ENCODE measurements around the gene THSD4.

Gene THSD4

GRCh38 chr15:71784719-71785118, 669.4 kb downstream of the THSD4 start:
- Histone ChIP-seq H3K4me3 (ENCODE audit: low read depth in 1 of 2, low read length in 2 of 2) (no peak overlapping the region), H3K9ac (ENCODE audit: low read depth in 1 of 2, low read length in 2 of 2) (no peak overlapping the region), H3K27ac (ENCODE audit: low read depth, low read length) (no peak overlapping the region), H3K4me1 (ENCODE audit: control insufficient read depth in 1 of 2, insufficient read depth in 2 of 2, low read length in 2 of 2) (peaks cover 4 to 5% of the 10 kb centered on the region in 2 donors), H3K9me3 (ENCODE audit: control insufficient read depth in 1 of 2, low read length in 2 of 2) (no peaks in the 10 kb centered on the region), H3K36me3 (ENCODE audit: control insufficient read depth in 1 of 2, insufficient read depth in 2 of 2, low read length in 2 of 2) (no peaks in the 10 kb centered on the region), H3K27me3 (ENCODE audit: control insufficient read depth in 1 of 2, insufficient read depth in 2 of 2, low read length in 2 of 2) (no peaks in the 10 kb centered on the region)

- Histone ChIP-seq H3K27ac (ENCODE audit: low read depth, low read length) (no peak overlapping the region), H3K4me1 (ENCODE audit: control insufficient read depth in 1 of 2, insufficient read depth in 2 of 2, low read length in 2 of 2) (peaks cover 13 to 14% of the 10 kb centered on the region in 2 donors), H3K4me3 (ENCODE audit: low read depth in 1 of 2, low read length in 2 of 2) (no peak overlapping the region), H3K9ac (ENCODE audit: low read depth in 1 of 2, low read length in 2 of 2) (no peak overlapping the region), H3K27me3 (ENCODE audit: control insufficient read depth in 1 of 2, insufficient read depth in 2 of 2, low read length in 2 of 2) (no peaks in the 10 kb centered on the region), H3K9me3 (ENCODE audit: control insufficient read depth in 1 of 2, low read length in 2 of 2) (no peaks in the 10 kb centered on the region), H3K36me3 (ENCODE audit: control insufficient read depth in 1 of 2, insufficient read depth in 2 of 2, low read length in 2 of 2) (no peaks in the 10 kb centered on the region)
These were observed 670.7 kb downstream of the THSD4 start for GRCh38 chr15:71785996-71786395.

GRCh38 chr15:71786673-71787072, 671.4 kb downstream of the THSD4 start:
- Histone ChIP-seq H3K27ac (ENCODE audit: low read depth, low read length) (no peak overlapping the region), H3K4me3 (ENCODE audit: low read depth in 1 of 2, low read length in 2 of 2) (no peak overlapping the region), H3K9me3 (ENCODE audit: control insufficient read depth in 1 of 2, low read length in 2 of 2) (no peaks in the 10 kb centered on the region), H3K4me1 (ENCODE audit: control insufficient read depth in 1 of 2, insufficient read depth in 2 of 2, low read length in 2 of 2) (peaks cover 13 to 14% of the 10 kb centered on the region in 2 donors), H3K9ac (ENCODE audit: low read depth in 1 of 2, low read length in 2 of 2) (no peak overlapping the region), H3K36me3 (ENCODE audit: control insufficient read depth in 1 of 2, insufficient read depth in 2 of 2, low read length in 2 of 2) (no peaks in the 10 kb centered on the region), H3K27me3 (ENCODE audit: control insufficient read depth in 1 of 2, insufficient read depth in 2 of 2, low read length in 2 of 2) (no peaks in the 10 kb centered on the region)

GRCh38 chr15:71788646-71789579, 673.6 kb downstream of the THSD4 start:
- no peaks in the 10 kb centered on the region for H3K27me3 ChIP-seq (ENCODE audit: control insufficient read depth in 1 of 2, insufficient read depth in 2 of 2, low read length in 2 of 2)
- H3K4me1 ChIP-seq (ENCODE audit: control insufficient read depth in 1 of 2, insufficient read depth in 2 of 2, low read length in 2 of 2): peaks cover 13 to 14% of the 10 kb centered on the region in 2 donors
- H3K9ac ChIP-seq (ENCODE audit: low read depth in 1 of 2, low read length in 2 of 2): no peak overlapping the region
- no peak overlapping the region for H3K4me3 ChIP-seq (ENCODE audit: low read depth in 1 of 2, low read length in 2 of 2)
- no peaks in the 10 kb centered on the region for H3K36me3 ChIP-seq (ENCODE audit: control insufficient read depth in 1 of 2, insufficient read depth in 2 of 2, low read length in 2 of 2)
- H3K27ac ChIP-seq (ENCODE audit: low read depth, low read length): no peak overlapping the region
- no peaks in the 10 kb centered on the region for H3K9me3 ChIP-seq (ENCODE audit: control insufficient read depth in 1 of 2, low read length in 2 of 2)

- H3K4me3 ChIP-seq (ENCODE audit: low read depth in 1 of 2, low read length in 2 of 2): no peak overlapping the region
- H3K9me3 ChIP-seq (ENCODE audit: control insufficient read depth in 1 of 2, low read length in 2 of 2): no peaks in the 10 kb centered on the region
- H3K27me3 ChIP-seq (ENCODE audit: control insufficient read depth in 1 of 2, insufficient read depth in 2 of 2, low read length in 2 of 2): no peaks in the 10 kb centered on the region
- H3K9ac ChIP-seq (ENCODE audit: low read depth in 1 of 2, low read length in 2 of 2): no peak overlapping the region
- H3K27ac ChIP-seq (ENCODE audit: low read depth, low read length): no peak overlapping the region
- no peaks in the 10 kb centered on the region for H3K36me3 ChIP-seq (ENCODE audit: control insufficient read depth in 1 of 2, insufficient read depth in 2 of 2, low read length in 2 of 2)
- H3K4me1 ChIP-seq (ENCODE audit: control insufficient read depth in 1 of 2, insufficient read depth in 2 of 2, low read length in 2 of 2): peaks cover 13 to 14% of the 10 kb centered on the region in 2 donors
These were observed 674.3 kb downstream of the THSD4 start for GRCh38 chr15:71789616-71790015.

GRCh38 chr15:71790081-71790480, 674.8 kb downstream of the THSD4 start:
- no peak overlapping the region for H3K9ac ChIP-seq (ENCODE audit: low read depth in 1 of 2, low read length in 2 of 2)
- no peak overlapping the region for H3K27ac ChIP-seq (ENCODE audit: low read depth, low read length)
- peaks cover 13 to 14% of the 10 kb centered on the region in 2 donors for H3K4me1 ChIP-seq (ENCODE audit: control insufficient read depth in 1 of 2, insufficient read depth in 2 of 2, low read length in 2 of 2)
- H3K36me3 ChIP-seq (ENCODE audit: control insufficient read depth in 1 of 2, insufficient read depth in 2 of 2, low read length in 2 of 2): no peaks in the 10 kb centered on the region
- H3K27me3 ChIP-seq (ENCODE audit: control insufficient read depth in 1 of 2, insufficient read depth in 2 of 2, low read length in 2 of 2): no peaks in the 10 kb centered on the region
- no peak overlapping the region for H3K4me3 ChIP-seq (ENCODE audit: low read depth in 1 of 2, low read length in 2 of 2)
- no peaks in the 10 kb centered on the region for H3K9me3 ChIP-seq (ENCODE audit: control insufficient read depth in 1 of 2, low read length in 2 of 2)

- Histone ChIP-seq H3K36me3 (ENCODE audit: control insufficient read depth in 1 of 2, insufficient read depth in 2 of 2, low read length in 2 of 2) (no peaks in the 10 kb centered on the region), H3K4me1 (ENCODE audit: control insufficient read depth in 1 of 2, insufficient read depth in 2 of 2, low read length in 2 of 2) (peaks cover 13 to 14% of the 10 kb centered on the region in 2 donors), H3K27me3 (ENCODE audit: control insufficient read depth in 1 of 2, insufficient read depth in 2 of 2, low read length in 2 of 2) (no peaks in the 10 kb centered on the region), H3K9ac (ENCODE audit: low read depth in 1 of 2, low read length in 2 of 2) (no peak overlapping the region), H3K9me3 (ENCODE audit: control insufficient read depth in 1 of 2, low read length in 2 of 2) (no peaks in the 10 kb centered on the region), H3K4me3 (ENCODE audit: low read depth in 1 of 2, low read length in 2 of 2) (no peak overlapping the region), H3K27ac (ENCODE audit: low read depth, low read length) (no peak overlapping the region)
These were observed 676.7 kb downstream of the THSD4 start for GRCh38 chr15:71791975-71792374.

GRCh38 chr15:71792521-71792920, 677.2 kb downstream of the THSD4 start:
- Histone ChIP-seq H3K4me1 (ENCODE audit: control insufficient read depth in 1 of 2, insufficient read depth in 2 of 2, low read length in 2 of 2) (peaks cover 13 to 14% of the 10 kb centered on the region in 2 donors), H3K4me3 (ENCODE audit: low read depth in 1 of 2, low read length in 2 of 2) (no peak overlapping the region), H3K9ac (ENCODE audit: low read depth in 1 of 2, low read length in 2 of 2) (no peak overlapping the region), H3K9me3 (ENCODE audit: control insufficient read depth in 1 of 2, low read length in 2 of 2) (no peaks in the 10 kb centered on the region), H3K36me3 (ENCODE audit: control insufficient read depth in 1 of 2, insufficient read depth in 2 of 2, low read length in 2 of 2) (no peaks in the 10 kb centered on the region), H3K27ac (ENCODE audit: low read depth, low read length) (no peak overlapping the region), H3K27me3 (ENCODE audit: control insufficient read depth in 1 of 2, insufficient read depth in 2 of 2, low read length in 2 of 2) (no peaks in the 10 kb centered on the region)

- Histone ChIP-seq H3K27me3 (ENCODE audit: control insufficient read depth in 1 of 2, insufficient read depth in 2 of 2, low read length in 2 of 2) (no peaks in the 10 kb centered on the region), H3K4me1 (ENCODE audit: control insufficient read depth in 1 of 2, insufficient read depth in 2 of 2, low read length in 2 of 2) (no peaks in the 10 kb centered on the region), H3K9ac (ENCODE audit: low read depth in 1 of 2, low read length in 2 of 2) (no peak overlapping the region), H3K27ac (ENCODE audit: low read depth, low read length) (no peak overlapping the region), H3K36me3 (ENCODE audit: control insufficient read depth in 1 of 2, insufficient read depth in 2 of 2, low read length in 2 of 2) (no peaks in the 10 kb centered on the region), H3K4me3 (ENCODE audit: low read depth in 1 of 2, low read length in 2 of 2) (no peak overlapping the region), H3K9me3 (ENCODE audit: control insufficient read depth in 1 of 2, low read length in 2 of 2) (no peaks in the 10 kb centered on the region)
These were observed 683.4 kb downstream of the THSD4 start for GRCh38 chr15:71798641-71799040.

- Histone ChIP-seq H3K36me3 (ENCODE audit: control insufficient read depth in 1 of 2, insufficient read depth in 2 of 2, low read length in 2 of 2) (no peaks in the 10 kb centered on the region), H3K27ac (ENCODE audit: low read depth, low read length) (no peak overlapping the region), H3K4me3 (ENCODE audit: low read depth in 1 of 2, low read length in 2 of 2) (no peak overlapping the region), H3K9ac (ENCODE audit: low read depth in 1 of 2, low read length in 2 of 2) (no peak overlapping the region), H3K9me3 (ENCODE audit: control insufficient read depth in 1 of 2, low read length in 2 of 2) (no peaks in the 10 kb centered on the region), H3K27me3 (ENCODE audit: control insufficient read depth in 1 of 2, insufficient read depth in 2 of 2, low read length in 2 of 2) (no peaks in the 10 kb centered on the region), H3K4me1 (ENCODE audit: control insufficient read depth in 1 of 2, insufficient read depth in 2 of 2, low read length in 2 of 2) (no peaks in the 10 kb centered on the region)
These were observed 684.9 kb downstream of the THSD4 start for GRCh38 chr15:71800190-71800589.

Data from duodenal mucosa (tissue), 2 donors.